Measurements from ENCODE around the gene TMEM106C. TPM values are rescaled to one million over a fixed set of nuclear protein-coding genes. Genes with fewer than 3 reads are reported as not detected.

The TMEM106C gene
- total RNA-seq, 1 donor from 2014 or later, result 24.0 TPM

DNA sequence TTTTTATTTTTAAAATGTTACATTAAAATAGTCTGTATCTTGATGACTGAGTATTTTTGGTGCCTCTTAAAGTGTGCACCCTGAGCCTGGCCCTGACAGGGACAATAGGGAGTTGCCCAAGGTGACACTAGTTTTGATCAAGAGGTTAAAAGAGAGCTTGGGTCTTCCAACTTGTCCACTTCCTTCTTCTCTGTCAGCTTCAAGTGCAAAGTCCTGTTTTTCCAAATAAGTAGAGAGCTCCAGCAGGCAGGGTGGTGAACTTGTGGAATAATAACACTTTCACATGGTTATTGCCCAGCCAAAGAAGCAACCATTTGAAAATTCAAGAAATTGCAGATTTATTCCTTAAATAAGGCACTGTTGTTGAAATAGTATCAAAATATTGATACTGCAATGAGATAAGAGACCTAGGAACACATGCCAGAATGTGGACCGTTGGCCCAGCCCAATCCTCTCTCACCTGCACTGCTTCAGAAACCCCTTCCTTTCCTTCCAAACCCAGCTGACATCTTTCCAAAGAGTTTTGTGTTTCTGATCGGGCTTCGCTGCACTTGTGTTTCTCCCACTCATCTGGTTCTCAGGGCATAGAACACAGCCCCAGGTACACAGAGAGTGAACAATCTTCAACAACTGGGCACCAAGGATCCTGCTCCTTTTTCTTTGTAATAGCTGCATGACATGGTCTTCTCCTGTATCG, 54.7 kb downstream of the TMEM106C start:
- no peak overlapping the region for H3K27ac Mint-ChIP-seq (ENCODE audit: unreplicated experiment)
- no peak for DNase-seq
- H3K4me3 Mint-ChIP-seq (ENCODE audit: unreplicated experiment), result no peak overlapping the region
- no peaks in the 10 kb centered on the region for H3K4me1 Mint-ChIP-seq (ENCODE audit: low read depth, unreplicated experiment)
- peaks cover 6% of the 10 kb centered on the region for H3K9me3 Mint-ChIP-seq (ENCODE audit: unreplicated experiment)
- TF ChIP-seq, protein P1, sequence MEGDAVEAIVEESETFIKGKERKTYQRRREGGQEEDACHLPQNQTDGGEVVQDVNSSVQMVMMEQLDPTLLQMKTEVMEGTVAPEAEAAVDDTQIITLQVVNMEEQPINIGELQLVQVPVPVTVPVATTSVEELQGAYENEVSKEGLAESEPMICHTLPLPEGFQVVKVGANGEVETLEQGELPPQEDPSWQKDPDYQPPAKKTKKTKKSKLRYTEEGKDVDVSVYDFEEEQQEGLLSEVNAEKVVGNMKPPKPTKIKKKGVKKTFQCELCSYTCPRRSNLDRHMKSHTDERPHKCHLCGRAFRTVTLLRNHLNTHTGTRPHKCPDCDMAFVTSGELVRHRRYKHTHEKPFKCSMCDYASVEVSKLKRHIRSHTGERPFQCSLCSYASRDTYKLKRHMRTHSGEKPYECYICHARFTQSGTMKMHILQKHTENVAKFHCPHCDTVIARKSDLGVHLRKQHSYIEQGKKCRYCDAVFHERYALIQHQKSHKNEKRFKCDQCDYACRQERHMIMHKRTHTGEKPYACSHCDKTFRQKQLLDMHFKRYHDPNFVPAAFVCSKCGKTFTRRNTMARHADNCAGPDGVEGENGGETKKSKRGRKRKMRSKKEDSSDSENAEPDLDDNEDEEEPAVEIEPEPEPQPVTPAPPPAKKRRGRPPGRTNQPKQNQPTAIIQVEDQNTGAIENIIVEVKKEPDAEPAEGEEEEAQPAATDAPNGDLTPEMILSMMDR (IDR thresholded peaks at IDR 0.05; ENCODE audit: partially characterized antibody, unreplicated experiment), result no peak
- no peaks in the 10 kb centered on the region for H3K36me3 Mint-ChIP-seq (ENCODE audit: unreplicated experiment)
- peaks cover 25% of the 10 kb centered on the region for H3K27me3 Mint-ChIP-seq (ENCODE audit: unreplicated experiment)

Other genes with a start within 250 kb of the TMEM106C start
- not detected for gene ENDOU, start 238.1 kb upstream of the TMEM106C start, total RNA-seq (ENCODE audit: unreplicated experiment)
- 0.81 TPM for gene RAPGEF3, start 204.7 kb upstream of the TMEM106C start, total RNA-seq (ENCODE audit: unreplicated experiment)
- gene SLC48A1, start 190.4 kb upstream of the TMEM106C start, total RNA-seq (ENCODE audit: unreplicated experiment), result 15.7 TPM
- 67.9 TPM for gene HDAC7, start 143.7 kb upstream of the TMEM106C start, total RNA-seq (ENCODE audit: unreplicated experiment)
- not detected for gene VDR, start 58.6 kb upstream of the TMEM106C start, total RNA-seq (ENCODE audit: unreplicated experiment)
- gene COL2A1, start 40.9 kb downstream of the TMEM106C start, total RNA-seq (ENCODE audit: unreplicated experiment), result 0.34 TPM
- gene SENP1, start 142.5 kb downstream of the TMEM106C start, total RNA-seq (ENCODE audit: unreplicated experiment), result 24.2 TPM
- 169 TPM for gene PFKM, start 155.8 kb downstream of the TMEM106C start, total RNA-seq (ENCODE audit: unreplicated experiment)
- gene ASB8, start 193.9 kb downstream of the TMEM106C start, total RNA-seq (ENCODE audit: unreplicated experiment), result 43.5 TPM
- gene CCDC184, start 220.0 kb downstream of the TMEM106C start, total RNA-seq (ENCODE audit: unreplicated experiment), result 36.2 TPM
- not detected for gene OR10AD1, start 239.7 kb downstream of the TMEM106C start, total RNA-seq (ENCODE audit: unreplicated experiment)